Natural killer cell treated with Interleukin-12 subunit alpha and Interleukin-12 subunit beta and Interleukin-15 and Interleukin-18, amount 100 ng/mL, for 72 hours (primary cell): Measurements from ENCODE around the gene CDH20. TPM values are rescaled to one million over a fixed set of nuclear protein-coding genes. Genes with fewer than 3 reads are reported as not detected.

Experiments used
- ATAC-seq, 2 donors: fragments of 150-1000 bp; cut with Tn5 transposase in 1 of 2; sonication (Bioruptor Pico), chemical (Tn5 transposase) in 1 of 2; 2 replicates each; pipeline ENCODE4 v1.10.0; 2021
- DNase-seq: peaks from one replicate; pipeline ENCODE4 v3.0.0; 2022; ENCODE audit warnings: low spot score
- H3K27ac Mint-ChIP-seq, 2 donors: 1 replicate in 1 of 2; 2 replicates in 1 of 2; pipeline ENCODE4 v1.8.0; 2022; ENCODE audit warnings: mixed read lengths in 2 of 2, mild to moderate bottlenecking in 1 of 2, moderate library complexity in 1 of 2
- H3K27me3 Mint-ChIP-seq, 2 donors: 1 replicate in 1 of 2; 2 replicates in 1 of 2; pipeline ENCODE4 v1.8.0; 2022; ENCODE audit warnings: mixed read lengths in 2 of 2
- H3K36me3 Mint-ChIP-seq: one replicate; pipeline ENCODE4 v1.8.0; 2022; ENCODE audit warnings: mixed read lengths
- H3K4me1 Mint-ChIP-seq, 2 donors: 1 replicate in 1 of 2; 2 replicates in 1 of 2; pipeline ENCODE4 v1.8.0; 2022; ENCODE audit warnings: low read depth in 2 of 2, mixed read lengths in 2 of 2, mild to moderate bottlenecking in 1 of 2
- H3K4me3 Mint-ChIP-seq: one replicate; pipeline ENCODE4 v1.8.0; 2022; ENCODE audit warnings: mixed read lengths
- H3K9me3 Mint-ChIP-seq: 2 replicates; pipeline ENCODE4 v1.8.0; 2022; ENCODE audit warnings: mixed read lengths
- total RNA-seq, 2 donors: library from RNA; stranded (reverse); gene quantifications; one replicate each; pipeline ENCODE4 v1.2.3, GENCODE V29; 2022

Gene CDH20
- total RNA-seq, 2 donors from 2014 or later = 0.10 TPM; not detected in 1

- H3K27me3 Mint-ChIP-seq = peaks cover 17 to 28% of the 10 kb centered on the region in 2 donors
- H3K4me3 Mint-ChIP-seq = no peak overlapping the region
- no peaks in the 10 kb centered on the region for H3K4me1 Mint-ChIP-seq
- ATAC-seq (no peak), DNase-seq (no peak)
- H3K27ac Mint-ChIP-seq = no peak overlapping the region
- H3K9me3 Mint-ChIP-seq = no peaks in the 10 kb centered on the region
- H3K36me3 Mint-ChIP-seq = no peaks in the 10 kb centered on the region
Observed at GRCh38 chr18:61591253-61591652, 258.0 kb downstream of the CDH20 start.

GRCh38 chr18:61595615-61596251 lies 262.5 kb downstream of the CDH20 start:
- Mint-ChIP-seq H3K27me3 (peaks cover 18 to 28% of the 10 kb centered on the region in 2 donors), H3K4me3 (no peak overlapping the region), H3K9me3 (peaks cover 3% of the 10 kb centered on the region), H3K4me1 (no peaks in the 10 kb centered on the region), H3K27ac (no peak overlapping the region), H3K36me3 (no peaks in the 10 kb centered on the region)
- no peak for ATAC-seq
- DNase-seq = no peak

DNA sequence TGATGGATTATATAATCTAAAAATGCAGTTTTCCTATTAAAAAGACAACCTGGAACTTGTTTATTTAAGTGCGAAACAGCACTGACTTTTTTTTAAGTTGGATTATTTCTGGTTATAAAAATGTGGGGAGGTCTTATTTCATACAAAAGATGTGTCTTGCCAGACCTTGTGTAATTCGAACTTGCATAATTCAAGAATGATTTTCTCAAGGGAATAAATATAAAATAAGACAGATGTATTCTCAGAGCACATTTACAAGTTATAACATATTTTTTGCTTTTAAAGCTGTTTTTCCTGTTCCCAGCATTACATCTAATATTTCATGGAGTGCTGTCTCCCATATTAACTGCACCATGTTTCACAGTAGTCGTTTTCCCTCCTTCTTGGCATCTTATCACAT lies 263.1 kb downstream of the CDH20 start:
- Mint-ChIP-seq H3K4me1 (no peaks in the 10 kb centered on the region), H3K4me3 (no peak overlapping the region), H3K27ac (no peak overlapping the region)

GRCh38 chr18:61597316-61597715 lies 264.1 kb downstream of the CDH20 start:
- Mint-ChIP-seq H3K36me3 (no peaks in the 10 kb centered on the region), H3K4me1 (no peaks in the 10 kb centered on the region), H3K4me3 (no peak overlapping the region), H3K9me3 (peaks cover 3% of the 10 kb centered on the region), H3K27me3 (peaks cover 20 to 32% of the 10 kb centered on the region in 2 donors), H3K27ac (no peak overlapping the region)
- no peak for ATAC-seq
- no peak for DNase-seq

More for the DNA sequence above, 263.1 kb downstream of the CDH20 start:
- H3K9me3 Mint-ChIP-seq = peaks cover 3% of the 10 kb centered on the region
- H3K36me3 Mint-ChIP-seq = no peaks in the 10 kb centered on the region
- ATAC-seq = no peak
- H3K27me3 Mint-ChIP-seq = peaks cover 20 to 30% of the 10 kb centered on the region in 2 donors
- DNase-seq = no peak

GRCh38 chr18:61600422-61600821 lies 267.2 kb downstream of the CDH20 start:
- peaks cover 21 to 43% of the 10 kb centered on the region in 2 donors for H3K27me3 Mint-ChIP-seq
- ATAC-seq (no peak), DNase-seq (no peak)
- no peaks in the 10 kb centered on the region for H3K36me3 Mint-ChIP-seq
- H3K27ac Mint-ChIP-seq = no peak overlapping the region
- peaks cover 3% of the 10 kb centered on the region for H3K9me3 Mint-ChIP-seq
- H3K4me1 Mint-ChIP-seq = no peaks in the 10 kb centered on the region
- no peak overlapping the region for H3K4me3 Mint-ChIP-seq

DNA sequence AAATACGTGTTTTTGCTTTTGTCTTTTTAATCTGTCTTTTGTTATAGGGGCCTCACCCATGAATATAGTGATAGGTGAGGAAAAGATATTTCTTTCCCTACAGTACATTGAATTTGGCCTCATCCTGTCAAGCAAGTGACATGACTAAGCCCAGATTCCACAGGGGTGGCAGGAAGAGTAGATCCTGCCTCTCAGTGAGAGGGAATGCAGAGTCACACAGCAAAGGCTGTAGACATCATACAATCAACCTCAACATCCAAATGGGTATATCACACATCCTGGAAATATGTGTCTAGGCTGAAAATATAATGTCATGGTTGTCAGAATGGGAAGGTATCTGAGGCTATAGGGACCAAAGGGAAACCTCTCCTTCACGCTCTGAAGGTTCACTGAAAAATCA lies 269.6 kb downstream of the CDH20 start:
- ATAC-seq = no peak
- H3K27ac Mint-ChIP-seq = no peak overlapping the region
- no peak for DNase-seq
- H3K4me1 Mint-ChIP-seq = no peaks in the 10 kb centered on the region
- no peak overlapping the region for H3K4me3 Mint-ChIP-seq
- peaks cover 3% of the 10 kb centered on the region for H3K9me3 Mint-ChIP-seq
- no peaks in the 10 kb centered on the region for H3K36me3 Mint-ChIP-seq
- H3K27me3 Mint-ChIP-seq = peaks cover 31 to 44% of the 10 kb centered on the region in 2 donors
